Hepatocyte (in vitro differentiated cells): ENCODE measurements around the gene FAM163A. TPM values are rescaled to one million over a fixed set of nuclear protein-coding genes. Genes with fewer than 3 reads are reported as not detected.

Experiments
- DNase-seq: peaks from one replicate; pipeline ENCODE4 v3.0.0-alpha.2; 2016; ENCODE audit warnings: low spot score
- H2AFZ ChIP-seq: fragments of 200-600 bp; sonication (generic); 2 replicates; pipeline ENCODE4 v1.6.0; 2016; ENCODE audit warnings: antibody characterized with exemption, mild to moderate bottlenecking
- H3K27ac ChIP-seq: fragments of 200-600 bp; sonication (generic); 2 replicates; pipeline ENCODE4 v1.5.1; 2016; ENCODE audit warnings: mild to moderate bottlenecking
- H3K27me3 ChIP-seq: fragments of 200-600 bp; sonication (generic); 2 replicates; pipeline ENCODE4 v1.6.1; 2016
- H3K36me3 ChIP-seq: fragments of 200-600 bp; sonication (generic); replicated peaks from 2 replicates; pipeline ENCODE4 v1.5.1; 2016; ENCODE audit warnings: low read depth; ENCODE audit not compliant: insufficient read depth
- H3K4me1 ChIP-seq: fragments of 200-600 bp; sonication (generic); 2 replicates; pipeline ENCODE4 v1.5.1; 2016; ENCODE audit warnings: mild to moderate bottlenecking, moderate library complexity; ENCODE audit not compliant: insufficient read depth
- H3K4me2 ChIP-seq: fragments of 200-600 bp; sonication (generic); 2 replicates; pipeline ENCODE4 v1.6.0; 2016
- H3K4me3 ChIP-seq: fragments of 200-600 bp; sonication (generic); 2 replicates; pipeline ENCODE4 v1.5.1; 2016; ENCODE audit warnings: mild to moderate bottlenecking
- H3K79me2 ChIP-seq: fragments of 200-600 bp; sonication (generic); 2 replicates; pipeline ENCODE4 v1.6.0; 2017; ENCODE audit warnings: mild to moderate bottlenecking
- H3K9me2 ChIP-seq: fragments of 200-600 bp; sonication (generic); replicated peaks from 2 replicates; pipeline ENCODE4 v1.6.0; 2017; ENCODE audit warnings: mild to moderate bottlenecking; ENCODE audit not compliant: insufficient read depth
- H3K9me3 ChIP-seq: fragments of 200-600 bp; sonication (generic); 2 replicates; pipeline ENCODE4 v1.5.1; 2016; ENCODE audit warnings: low read depth, mild to moderate bottlenecking
- H4K20me1 ChIP-seq: fragments of 200-600 bp; sonication (generic); 2 replicates; pipeline ENCODE4 v1.6.0; 2016; ENCODE audit warnings: mild to moderate bottlenecking; ENCODE audit not compliant: insufficient read depth, poor library complexity, severe bottlenecking
- CTCF ChIP-seq: fragments of 200-600 bp; sonication (generic); IDR thresholded peaks from 2 replicates; pipeline ENCODE4 v1.5.1; 2016; ENCODE audit warnings: antibody characterized with exemption, mild to moderate bottlenecking; ENCODE audit not compliant: poor library complexity
- EZH2 ChIP-seq: fragments of 200-600 bp; sonication (generic); IDR thresholded peaks from 2 replicates; pipeline ENCODE4 v1.6.1; 2016; ENCODE audit warnings: antibody characterized with exemption, mild to moderate bottlenecking, borderline replicate concordance
- EZH2phosphoT487 ChIP-seq: fragments of 200-600 bp; sonication (generic); IDR thresholded peaks from one replicate; pipeline ENCODE4 v1.6.1; 2018; ENCODE audit warnings: antibody characterized with exemption, mild to moderate bottlenecking, low read depth, moderate library complexity; ENCODE audit not compliant: unreplicated experiment, severe bottlenecking
- WGBS: methylation state at CpG from one replicate; pipeline ENCODE4 v1.1.6; 2016; ENCODE audit warnings: low lambda C conversion rate; ENCODE audit errors: missing lambda C conversion rate; 5-methylcytosine and 5-hydroxymethylcytosine counted together
- polyA plus RNA-seq: library from polyadenylated mRNA; unstranded; fragments of >200 nt; fragmentation: Nextera tagmentation; extraction: Ambion mirVana; gene quantifications from 2 replicates; pipeline ENCODE4 v1.2.1, GENCODE V29; 2016
- total RNA-seq: library from RNA; depleted of rRNA; stranded (reverse); fragments of >200 nt; gene quantifications from 2 replicates; pipeline ENCODE4 v1.2.3, GENCODE V29; 2014

FAM163A gene
- total and polyA plus RNA-seq, 2 experiments from 2014 or later: 0.43 to 0.87 TPM

DNA sequence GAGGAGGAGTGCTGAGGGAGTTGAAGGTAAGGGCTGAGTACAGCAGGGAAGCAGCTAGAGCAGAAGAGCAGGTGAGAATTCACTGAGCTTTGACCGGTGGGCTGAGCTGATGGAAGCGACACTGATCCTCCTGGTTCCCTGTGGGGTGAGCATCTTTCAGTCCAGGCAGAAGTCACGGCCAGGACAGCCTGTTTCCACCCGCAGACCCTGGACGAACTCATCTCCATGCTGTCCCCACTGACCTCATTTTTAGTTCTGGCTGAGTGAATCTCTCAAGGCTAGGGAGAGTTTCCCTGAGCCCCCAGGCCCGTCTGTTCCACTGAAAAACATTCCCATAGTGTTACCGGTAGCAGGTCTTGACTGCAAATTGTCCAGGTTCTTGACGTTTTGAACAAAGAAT is 31.5 kb downstream of the FAM163A start:
- H3K36me3 ChIP-seq: no peaks in the 10 kb centered on the region
- H4K20me1 ChIP-seq: no peaks in the 10 kb centered on the region
- no peaks in the 10 kb centered on the region for H3K79me2 ChIP-seq
- no peaks in the 10 kb centered on the region for H3K27me3 ChIP-seq
- no peaks in the 10 kb centered on the region for H3K4me1 ChIP-seq
- DNase-seq: no peak
- WGBS: 89% methylated on average over 8 of the region's 8 CpGs
- no peaks in the 10 kb centered on the region for H3K9me2 ChIP-seq
- H3K4me2 ChIP-seq: no peak overlapping the region
- H2AFZ ChIP-seq: no peak overlapping the region
- no peak overlapping the region for H3K27ac ChIP-seq
- no peaks in the 10 kb centered on the region for H3K9me3 ChIP-seq
- TF ChIP-seq EZH2: no peak
- TF ChIP-seq EZH2phosphoT487: no peak
- TF ChIP-seq CTCF: no peak
- no peak overlapping the region for H3K4me3 ChIP-seq

GRCh38 chr1:179775009-179775408 is 31.9 kb downstream of the FAM163A start:
- H3K4me2 ChIP-seq: no peak overlapping the region
- H3K27ac ChIP-seq: no peak overlapping the region
- no peak overlapping the region for H2AFZ ChIP-seq
- no peak for DNase-seq
- 94% methylated on average over 6 of the region's 6 CpGs for WGBS
- no peaks in the 10 kb centered on the region for H4K20me1 ChIP-seq
- no peaks in the 10 kb centered on the region for H3K79me2 ChIP-seq
- H3K36me3 ChIP-seq: no peaks in the 10 kb centered on the region
- no peaks in the 10 kb centered on the region for H3K9me2 ChIP-seq
- TF ChIP-seq EZH2 (no peak), EZH2phosphoT487 (no peak), CTCF (no peak)
- no peak overlapping the region for H3K4me3 ChIP-seq
- no peaks in the 10 kb centered on the region for H3K27me3 ChIP-seq
- H3K9me3 ChIP-seq: no peaks in the 10 kb centered on the region
- H3K4me1 ChIP-seq: no peaks in the 10 kb centered on the region

DNA sequence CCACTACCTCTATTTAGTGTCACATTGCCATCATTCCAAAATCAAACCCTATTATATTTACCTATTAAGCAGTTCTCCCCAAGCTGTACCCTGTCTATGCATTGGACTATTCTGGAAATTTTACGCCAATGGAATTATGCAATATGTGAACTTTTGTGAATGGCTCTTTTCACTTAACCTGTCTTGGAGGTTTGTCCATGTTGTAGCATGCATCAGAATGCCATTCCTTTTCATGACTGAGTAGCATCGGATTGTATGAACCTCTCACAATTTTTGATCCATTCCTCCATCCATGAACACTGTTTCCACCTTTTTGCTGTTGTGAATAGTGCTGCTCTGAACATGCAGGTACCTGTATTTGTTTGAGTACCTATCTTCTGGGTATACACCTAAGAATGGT is 33.7 kb downstream of the FAM163A start:
- peaks cover 2% of the 10 kb centered on the region for H3K4me1 ChIP-seq
- DNase-seq: no peak

More for the DNA sequence above, 33.7 kb downstream of the FAM163A start:
- Histone ChIP-seq H3K4me2 (no peak overlapping the region), H2AFZ (no peak overlapping the region), H3K79me2 (no peaks in the 10 kb centered on the region), H3K9me2 (no peaks in the 10 kb centered on the region), H3K36me3 (no peaks in the 10 kb centered on the region), H3K27ac (no peak overlapping the region), H4K20me1 (no peaks in the 10 kb centered on the region), H3K27me3 (no peaks in the 10 kb centered on the region), H3K4me3 (no peak overlapping the region), H3K9me3 (no peaks in the 10 kb centered on the region)
- no peak for TF ChIP-seq EZH2phosphoT487
- no peak for TF ChIP-seq CTCF
- no peak for TF ChIP-seq EZH2
- WGBS: 95% methylated on average over 2 of the region's 2 CpGs
